ENCODE measurements around the gene PRLHR.
"Not testable (repeated sequence)": the region's sequence is repeated elsewhere in the genome, so short reads cannot be mapped to it uniquely, and the experiment has no call there.

The PRLHR gene

GRCh38 chr10:118613863-118614262 is 18.4 kb upstream of the PRLHR start:
- H3K36me3 ChIP-seq (ENCODE audit: insufficient read depth, low read depth, low read length); H3K27me3 ChIP-seq (ENCODE audit: insufficient read depth, low read length); H3K9ac ChIP-seq (ENCODE audit: low read depth, low read length); H3K9me3 ChIP-seq (ENCODE audit: insufficient read depth, low read depth, low read length); H3K27ac ChIP-seq (ENCODE audit: low read length); H3K4me1 ChIP-seq (ENCODE audit: insufficient read depth, low read length); H3K4me3 ChIP-seq (ENCODE audit: low read length): not testable (repeated sequence)

DNA sequence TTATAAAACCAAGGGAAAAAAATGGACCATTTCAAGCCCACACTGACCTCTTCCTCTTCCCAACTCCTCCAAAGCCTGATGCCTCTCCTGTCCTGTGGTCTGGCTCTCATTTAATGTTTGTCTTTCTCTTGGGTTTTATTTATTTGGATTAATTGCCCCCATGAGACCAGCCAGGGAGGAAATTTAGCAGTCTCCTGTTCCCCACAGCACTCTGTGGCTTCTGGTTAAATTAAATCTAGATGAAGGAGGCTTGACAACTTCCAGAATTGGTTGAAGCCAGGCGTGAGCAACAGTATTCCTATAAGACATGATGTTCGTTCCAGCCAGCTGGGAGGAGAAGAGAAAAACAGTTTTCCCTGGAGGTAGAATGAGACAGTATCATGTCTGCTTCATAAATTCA is 15.1 kb upstream of the PRLHR start:
- no peaks in the 10 kb centered on the region for H3K36me3 ChIP-seq (ENCODE audit: insufficient read depth, low read depth, low read length)
- H3K27me3 ChIP-seq (ENCODE audit: insufficient read depth, low read length) = no peaks in the 10 kb centered on the region; the same call in 1 of the 2 replicates
- H3K27ac ChIP-seq (ENCODE audit: low read length) = no peak overlapping the region
- no peak overlapping the region for H3K9ac ChIP-seq (ENCODE audit: low read depth, low read length)
- H3K4me1 ChIP-seq (ENCODE audit: insufficient read depth, low read length) = no peaks in the 10 kb centered on the region
- peaks cover 8% of the 10 kb centered on the region; the same call in 1 of the 2 replicates for H3K9me3 ChIP-seq (ENCODE audit: insufficient read depth, low read depth, low read length)
- no peak overlapping the region for H3K4me3 ChIP-seq (ENCODE audit: low read length)

- H3K9me3 ChIP-seq (ENCODE audit: insufficient read depth, low read depth, low read length) = peaks cover 8% of the 10 kb centered on the region; the same call in 1 of the 2 replicates
- H3K4me1 ChIP-seq (ENCODE audit: insufficient read depth, low read length) = no peaks in the 10 kb centered on the region
- no peaks in the 10 kb centered on the region; the same call in 1 of the 2 replicates for H3K27me3 ChIP-seq (ENCODE audit: insufficient read depth, low read length)
- H3K4me3 ChIP-seq (ENCODE audit: low read length) = no peak overlapping the region
- no peak overlapping the region for H3K9ac ChIP-seq (ENCODE audit: low read depth, low read length)
- no peaks in the 10 kb centered on the region for H3K36me3 ChIP-seq (ENCODE audit: insufficient read depth, low read depth, low read length)
- H3K27ac ChIP-seq (ENCODE audit: low read length) = no peak overlapping the region
Measured at GRCh38 chr10:118607768-118608354, 12.4 kb upstream of the PRLHR start.

GRCh38 chr10:118605694-118606093 is 10.2 kb upstream of the PRLHR start:
- Histone ChIP-seq H3K4me1 (ENCODE audit: insufficient read depth, low read length) (no peaks in the 10 kb centered on the region), H3K9me3 (ENCODE audit: insufficient read depth, low read depth, low read length) (peaks cover 8% of the 10 kb centered on the region; the same call in 1 of the 2 replicates), H3K4me3 (ENCODE audit: low read length) (no peak overlapping the region), H3K36me3 (ENCODE audit: insufficient read depth, low read depth, low read length) (no peaks in the 10 kb centered on the region), H3K27me3 (ENCODE audit: insufficient read depth, low read length) (no peaks in the 10 kb centered on the region; the same call in 1 of the 2 replicates), H3K27ac (ENCODE audit: low read length) (no peak overlapping the region), H3K9ac (ENCODE audit: low read depth, low read length) (no peak overlapping the region)

GRCh38 chr10:118596426-118597124 is 1.1 kb upstream of the PRLHR start:
- Histone ChIP-seq H3K36me3 (ENCODE audit: insufficient read depth, low read depth, low read length) (no peaks in the 10 kb centered on the region), H3K4me1 (ENCODE audit: insufficient read depth, low read length) (peaks cover 4% of the 10 kb centered on the region; the same call in 1 of the 2 replicates), H3K27ac (ENCODE audit: low read length) (no peak overlapping the region), H3K4me3 (ENCODE audit: low read length) (peak overlapping the region; percentile 62), H3K27me3 (ENCODE audit: insufficient read depth, low read length) (peaks cover 54% of the 10 kb centered on the region), H3K9ac (ENCODE audit: low read depth, low read length) (no peak overlapping the region), H3K9me3 (ENCODE audit: insufficient read depth, low read depth, low read length) (no peaks in the 10 kb centered on the region)

DNA sequence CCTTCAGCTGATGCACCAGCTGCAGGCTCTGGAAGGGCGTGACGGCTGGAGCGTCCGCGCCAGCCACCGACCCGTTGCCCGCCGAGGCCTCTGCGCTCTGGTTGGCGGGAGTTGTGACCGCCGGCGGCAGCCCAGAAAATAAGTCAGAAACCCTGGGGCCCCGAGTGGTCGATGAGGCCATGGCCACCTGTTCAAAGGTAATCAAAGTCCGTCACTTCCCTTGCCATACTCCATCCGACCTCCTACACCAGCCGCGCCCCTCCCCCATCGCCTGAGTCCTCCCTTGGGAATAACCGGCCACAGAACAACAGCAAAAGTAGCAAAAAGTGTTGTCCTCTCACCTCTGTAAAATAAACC is 406 bp downstream of the PRLHR start:
- H3K9me3 ChIP-seq (ENCODE audit: insufficient read depth, low read depth, low read length) = no peaks in the 10 kb centered on the region
- peaks cover 4% of the 10 kb centered on the region; the same call in 1 of the 2 replicates for H3K4me1 ChIP-seq (ENCODE audit: insufficient read depth, low read length)
- peak overlapping the region; percentile 62 for H3K4me3 ChIP-seq (ENCODE audit: low read length)
- H3K36me3 ChIP-seq (ENCODE audit: insufficient read depth, low read depth, low read length) = no peaks in the 10 kb centered on the region
- peaks cover 57% of the 10 kb centered on the region for H3K27me3 ChIP-seq (ENCODE audit: insufficient read depth, low read length)
- no peak overlapping the region for H3K9ac ChIP-seq (ENCODE audit: low read depth, low read length)
- H3K27ac ChIP-seq (ENCODE audit: low read length) = no peak overlapping the region

DNA sequence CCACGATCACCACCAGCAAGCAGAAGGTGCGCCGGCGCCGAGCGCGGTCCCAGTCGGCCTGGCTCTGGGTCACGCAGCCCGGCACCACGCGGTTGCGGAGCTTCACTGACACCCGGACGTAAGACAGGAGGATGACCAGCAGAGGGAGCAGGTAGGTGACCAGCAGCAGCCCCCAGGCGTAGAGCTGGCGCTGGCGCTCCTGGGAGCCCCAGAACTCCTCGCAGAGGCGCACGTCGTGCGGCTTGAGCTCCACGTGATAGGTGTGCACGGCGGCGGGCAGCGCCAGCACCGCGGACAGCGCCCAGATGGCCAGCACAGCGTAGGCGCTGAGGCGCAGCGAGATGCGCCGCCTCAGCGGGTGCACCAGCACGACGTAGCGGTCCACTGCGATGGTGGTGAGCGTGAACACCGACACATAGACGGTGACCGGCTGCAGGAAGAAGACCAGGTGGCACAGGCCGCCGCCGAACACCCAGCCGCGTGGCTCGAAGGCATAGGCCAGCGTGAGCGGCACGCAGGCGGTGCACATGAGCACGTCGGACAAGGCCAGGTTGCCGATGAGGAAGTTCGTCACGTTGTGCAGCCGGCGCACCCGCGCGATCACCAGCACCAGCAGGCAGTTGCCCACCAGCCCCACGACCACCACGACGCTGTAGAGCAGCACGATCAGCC is 920 bp downstream of the PRLHR start:
- H3K9ac ChIP-seq (ENCODE audit: low read depth, low read length) = no peak overlapping the region
- H3K27me3 ChIP-seq (ENCODE audit: insufficient read depth, low read length) = peaks cover 62% of the 10 kb centered on the region
- H3K4me3 ChIP-seq (ENCODE audit: low read length) = peak overlapping the region; percentile 62; the same call in 1 of the 2 replicates
- no peaks in the 10 kb centered on the region for H3K36me3 ChIP-seq (ENCODE audit: insufficient read depth, low read depth, low read length)
- H3K9me3 ChIP-seq (ENCODE audit: insufficient read depth, low read depth, low read length) = no peaks in the 10 kb centered on the region
- H3K27ac ChIP-seq (ENCODE audit: low read length) = no peak overlapping the region
- peaks cover 4% of the 10 kb centered on the region; the same call in 1 of the 2 replicates for H3K4me1 ChIP-seq (ENCODE audit: insufficient read depth, low read length)

DNA sequence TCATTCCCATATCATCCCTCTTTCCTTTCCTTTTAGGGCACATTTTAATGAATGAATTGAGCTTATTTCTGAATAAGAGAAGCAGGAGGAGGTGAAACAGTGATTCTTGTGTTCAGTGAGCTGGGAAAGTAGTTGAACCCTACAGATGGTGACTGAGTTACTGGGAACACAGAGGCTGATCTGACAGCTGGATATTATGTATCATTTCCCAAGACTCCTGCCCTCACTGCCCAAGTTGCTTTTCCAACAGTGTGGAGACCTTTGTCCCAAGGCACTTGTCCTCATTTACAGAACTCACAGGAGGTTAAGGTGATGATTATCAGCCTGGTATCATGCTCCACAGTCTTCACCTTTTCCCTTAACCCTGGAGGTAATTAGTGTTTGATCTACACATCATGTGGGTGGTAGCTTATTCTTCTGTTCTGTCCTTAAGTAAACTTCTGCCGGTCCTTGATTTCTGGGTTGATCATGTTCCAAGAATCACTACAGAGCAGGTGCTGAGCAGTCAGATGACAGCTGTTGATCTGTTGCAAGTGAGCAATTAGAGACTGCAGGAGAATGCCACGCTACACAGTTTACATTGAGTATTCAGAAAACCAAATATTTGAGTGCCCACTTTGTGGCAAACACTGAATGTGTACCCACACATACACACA is 2.6 kb downstream of the PRLHR start:
- no peak overlapping the region for H3K9ac ChIP-seq (ENCODE audit: low read depth, low read length)
- no peaks in the 10 kb centered on the region for H3K36me3 ChIP-seq (ENCODE audit: insufficient read depth, low read depth, low read length)
- H3K27me3 ChIP-seq (ENCODE audit: insufficient read depth, low read length) = peaks cover 67% of the 10 kb centered on the region
- peaks cover 4% of the 10 kb centered on the region; the same call in 1 of the 2 replicates for H3K4me1 ChIP-seq (ENCODE audit: insufficient read depth, low read length)
- no peaks in the 10 kb centered on the region for H3K9me3 ChIP-seq (ENCODE audit: insufficient read depth, low read depth, low read length)
- no peak overlapping the region for H3K27ac ChIP-seq (ENCODE audit: low read length)
- H3K4me3 ChIP-seq (ENCODE audit: low read length) = no peak overlapping the region

DNA sequence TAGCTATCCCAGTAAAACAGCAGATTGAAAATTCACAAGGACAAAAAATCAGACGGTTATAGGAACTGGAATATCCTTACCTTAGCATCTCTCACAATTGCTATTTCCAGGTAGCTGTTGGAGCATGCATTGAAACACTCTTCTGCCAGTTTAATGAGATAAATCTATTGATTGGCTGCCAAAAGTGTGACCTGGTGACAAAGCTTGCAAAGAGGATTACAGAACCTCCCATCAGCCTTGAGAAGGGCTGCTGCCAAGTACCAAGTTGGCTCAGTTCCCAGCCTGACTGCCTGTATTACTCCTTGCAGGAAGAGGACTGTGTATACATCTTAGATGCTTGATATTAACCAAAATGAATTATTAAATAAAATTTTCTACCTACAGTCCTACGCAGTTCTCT is 5.1 kb downstream of the PRLHR start:
- Histone ChIP-seq H3K36me3 (ENCODE audit: insufficient read depth, low read depth, low read length) (no peaks in the 10 kb centered on the region), H3K27ac (ENCODE audit: low read length) (no peak overlapping the region), H3K9ac (ENCODE audit: low read depth, low read length) (no peak overlapping the region), H3K27me3 (ENCODE audit: insufficient read depth, low read length) (peaks cover 48% of the 10 kb centered on the region), H3K4me1 (ENCODE audit: insufficient read depth, low read length) (no peaks in the 10 kb centered on the region), H3K4me3 (ENCODE audit: low read length) (no peak overlapping the region), H3K9me3 (ENCODE audit: insufficient read depth, low read depth, low read length) (no peaks in the 10 kb centered on the region)

GRCh38 chr10:118587881-118588651 is 7.4 kb downstream of the PRLHR start:
- Histone ChIP-seq H3K36me3 (ENCODE audit: insufficient read depth, low read depth, low read length) (no peaks in the 10 kb centered on the region), H3K9ac (ENCODE audit: low read depth, low read length) (no peak overlapping the region), H3K4me1 (ENCODE audit: insufficient read depth, low read length) (no peaks in the 10 kb centered on the region), H3K9me3 (ENCODE audit: insufficient read depth, low read depth, low read length) (no peaks in the 10 kb centered on the region), H3K4me3 (ENCODE audit: low read length) (no peak overlapping the region), H3K27ac (ENCODE audit: low read length) (no peak overlapping the region), H3K27me3 (ENCODE audit: insufficient read depth, low read length) (peaks cover 26% of the 10 kb centered on the region)

GRCh38 chr10:118586911-118587310 is 8.5 kb downstream of the PRLHR start:
- no peak overlapping the region for H3K27ac ChIP-seq (ENCODE audit: low read length)
- peaks cover 14% of the 10 kb centered on the region for H3K27me3 ChIP-seq (ENCODE audit: insufficient read depth, low read length)
- H3K4me1 ChIP-seq (ENCODE audit: insufficient read depth, low read length) = no peaks in the 10 kb centered on the region
- no peaks in the 10 kb centered on the region for H3K9me3 ChIP-seq (ENCODE audit: insufficient read depth, low read depth, low read length)
- no peaks in the 10 kb centered on the region for H3K36me3 ChIP-seq (ENCODE audit: insufficient read depth, low read depth, low read length)
- no peak overlapping the region for H3K9ac ChIP-seq (ENCODE audit: low read depth, low read length)
- H3K4me3 ChIP-seq (ENCODE audit: low read length) = no peak overlapping the region

All from iPS-20b (cell line).